Lower lobe of right lung (tissue), 2 donors: ENCODE measurements around the gene PIGW. TPM values are rescaled to one million over a fixed set of nuclear protein-coding genes. Genes with fewer than 3 reads are reported as not detected.

Experiments
- ATAC-seq, 2 donors: fragments of 200-7000 bp; cut with Tn5 transposase; one replicate each; pipeline ENCODE4 v1.9.1; 2020 to 2022; ENCODE audit warnings: mild to moderate bottlenecking in 2 of 2, moderate library complexity in 2 of 2
- DNase-seq: peaks from one replicate; pipeline ENCODE4 v3.0.0-alpha.2; 2020
- H3K27ac ChIP-seq: fragments of 200-600 bp; one replicate; pipeline ENCODE4 v1.8.0; 2022
- H3K27me3 ChIP-seq: fragments of 200-600 bp; one replicate; pipeline ENCODE4 v1.8.0; 2022; ENCODE audit warnings: low read depth
- H3K36me3 ChIP-seq: fragments of 200-600 bp; one replicate; pipeline ENCODE4 v1.8.0; 2022; ENCODE audit warnings: mild to moderate bottlenecking
- H3K4me1 ChIP-seq: fragments of 200-600 bp; one replicate; pipeline ENCODE4 v1.8.0; 2022
- H3K4me3 ChIP-seq: fragments of 200-600 bp; one replicate; pipeline ENCODE4 v1.8.0; 2022; ENCODE audit warnings: mild to moderate bottlenecking
- H3K9me3 ChIP-seq: fragments of 200-600 bp; one replicate; pipeline ENCODE4 v1.8.0; 2022
- intact Hi-C: fragments of 100-400 bp; cut with DNase I; formaldehyde crosslinking; loops from one replicate; pipeline ENCODE4 v1.11.0; 2022
- total RNA-seq: library from RNA; stranded (reverse); fragmentation: NEBNext Ultra II Directional; extraction: Animal tissue kit (Norgen Biotek cat#: 25700); gene quantifications from one replicate; pipeline ENCODE4 v1.2.1, GENCODE V29; 2021
- TF ChIP-seq, protein P1 (sequence below): fragments of 200-600 bp; IDR thresholded peaks from one replicate; pipeline ENCODE4 v1.8.0; 2022; ENCODE audit warnings: antibody characterized with exemption, mild to moderate bottlenecking
- donor health status: DM: no; HTN: yes; CAD: no; lungs with severe emphysema.

PIGW gene
- total RNA-seq, 1 donor from 2014 or later, result 6.4 TPM

DNA sequence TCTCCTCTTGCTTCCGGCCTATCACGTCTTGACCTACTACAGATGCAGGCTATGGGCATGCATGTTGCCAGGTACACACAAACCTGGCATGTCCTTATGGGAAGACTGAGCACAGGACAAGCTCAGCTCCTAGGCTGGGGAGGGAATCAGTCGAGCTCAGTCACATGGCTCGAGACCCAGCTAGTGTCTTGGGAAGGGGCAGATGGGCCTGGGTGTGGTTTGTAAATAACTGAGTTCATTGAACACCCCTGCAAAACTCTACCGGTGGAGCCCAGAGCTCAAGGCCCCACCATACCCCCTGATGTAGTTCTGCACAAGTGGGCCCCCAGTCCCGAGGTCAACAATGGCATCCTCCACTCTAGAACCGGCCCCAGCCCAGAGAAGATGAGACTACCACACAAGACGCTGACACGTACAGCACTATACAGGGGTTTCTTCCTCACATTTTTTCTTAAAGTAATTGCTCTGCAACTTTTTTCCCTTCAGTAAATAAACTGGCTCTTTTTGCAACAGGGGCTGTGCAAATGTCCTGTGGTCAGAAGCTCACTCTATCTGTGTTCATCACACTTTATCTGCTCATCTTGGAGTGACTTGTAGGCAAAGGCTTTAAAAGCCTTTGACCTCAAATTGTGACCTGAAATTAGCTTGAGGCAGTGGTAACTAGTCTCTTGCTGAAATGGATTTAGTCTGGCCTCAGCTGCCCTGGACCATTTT is 25.4 kb upstream of the PIGW start:
- no peaks in the 10 kb centered on the region for H3K9me3 ChIP-seq
- intact Hi-C loops, result no loop called here
- no peaks in the 10 kb centered on the region for H3K27me3 ChIP-seq
- TF ChIP-seq, protein P1, sequence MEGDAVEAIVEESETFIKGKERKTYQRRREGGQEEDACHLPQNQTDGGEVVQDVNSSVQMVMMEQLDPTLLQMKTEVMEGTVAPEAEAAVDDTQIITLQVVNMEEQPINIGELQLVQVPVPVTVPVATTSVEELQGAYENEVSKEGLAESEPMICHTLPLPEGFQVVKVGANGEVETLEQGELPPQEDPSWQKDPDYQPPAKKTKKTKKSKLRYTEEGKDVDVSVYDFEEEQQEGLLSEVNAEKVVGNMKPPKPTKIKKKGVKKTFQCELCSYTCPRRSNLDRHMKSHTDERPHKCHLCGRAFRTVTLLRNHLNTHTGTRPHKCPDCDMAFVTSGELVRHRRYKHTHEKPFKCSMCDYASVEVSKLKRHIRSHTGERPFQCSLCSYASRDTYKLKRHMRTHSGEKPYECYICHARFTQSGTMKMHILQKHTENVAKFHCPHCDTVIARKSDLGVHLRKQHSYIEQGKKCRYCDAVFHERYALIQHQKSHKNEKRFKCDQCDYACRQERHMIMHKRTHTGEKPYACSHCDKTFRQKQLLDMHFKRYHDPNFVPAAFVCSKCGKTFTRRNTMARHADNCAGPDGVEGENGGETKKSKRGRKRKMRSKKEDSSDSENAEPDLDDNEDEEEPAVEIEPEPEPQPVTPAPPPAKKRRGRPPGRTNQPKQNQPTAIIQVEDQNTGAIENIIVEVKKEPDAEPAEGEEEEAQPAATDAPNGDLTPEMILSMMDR, result no peak
- no peak overlapping the region for H3K4me3 ChIP-seq
- peaks cover 60% of the 10 kb centered on the region for H3K36me3 ChIP-seq
- no peak for DNase-seq
- H3K27ac ChIP-seq, result no peak overlapping the region
- no peaks in the 10 kb centered on the region for H3K4me1 ChIP-seq
- ATAC-seq, result no peak

GRCh38 chr17:36510636-36511035 is 24.2 kb upstream of the PIGW start:
- Histone ChIP-seq H3K4me3 (no peak overlapping the region), H3K27ac (no peak overlapping the region), H3K27me3 (no peaks in the 10 kb centered on the region), H3K36me3 (peaks cover 59% of the 10 kb centered on the region), H3K9me3 (no peaks in the 10 kb centered on the region), H3K4me1 (no peaks in the 10 kb centered on the region)
- ATAC-seq, result no peak
- TF ChIP-seq, protein P1, result no peak
- intact Hi-C loops, result no loop called here
- no peak for DNase-seq

DNA sequence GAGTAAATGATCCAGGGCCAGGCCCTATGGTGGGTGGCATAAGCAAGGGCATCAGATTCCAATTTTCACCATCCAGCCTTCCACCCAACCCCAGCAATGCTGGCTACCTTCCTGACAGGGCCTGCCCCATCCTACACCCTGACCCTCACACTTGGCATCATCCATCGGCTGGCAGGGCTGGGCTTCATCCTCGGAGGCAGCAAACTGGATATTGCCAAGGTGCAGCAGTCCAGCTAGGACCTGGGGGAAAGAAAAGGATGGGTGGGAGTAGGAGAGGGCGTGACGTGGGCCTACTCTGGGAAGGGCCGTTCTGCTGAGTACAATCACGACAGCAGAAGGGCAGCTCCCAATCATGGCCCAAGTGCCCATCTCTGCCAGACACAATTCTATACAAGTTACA is 23.6 kb upstream of the PIGW start:
- H3K4me1 ChIP-seq, result no peaks in the 10 kb centered on the region
- ATAC-seq (no peak), DNase-seq (no peak)
- TF ChIP-seq, protein P1, result no peak
- H3K4me3 ChIP-seq, result no peak overlapping the region
- H3K27ac ChIP-seq, result no peak overlapping the region
- no peaks in the 10 kb centered on the region for H3K9me3 ChIP-seq
- no peaks in the 10 kb centered on the region for H3K27me3 ChIP-seq
- intact Hi-C loops, result no loop called here
- peaks cover 60% of the 10 kb centered on the region for H3K36me3 ChIP-seq

- Histone ChIP-seq H3K4me3 (no peak overlapping the region), H3K27me3 (no peaks in the 10 kb centered on the region), H3K9me3 (no peaks in the 10 kb centered on the region), H3K4me1 (no peaks in the 10 kb centered on the region), H3K27ac (no peak overlapping the region), H3K36me3 (peaks cover 53% of the 10 kb centered on the region)
- DNase-seq, result no peak
- no peak for ATAC-seq
- intact Hi-C loops, result no loop called here
- TF ChIP-seq, protein P1, result no peak
Observed at GRCh38 chr17:36512641-36513040, 22.1 kb upstream of the PIGW start.

DNA sequence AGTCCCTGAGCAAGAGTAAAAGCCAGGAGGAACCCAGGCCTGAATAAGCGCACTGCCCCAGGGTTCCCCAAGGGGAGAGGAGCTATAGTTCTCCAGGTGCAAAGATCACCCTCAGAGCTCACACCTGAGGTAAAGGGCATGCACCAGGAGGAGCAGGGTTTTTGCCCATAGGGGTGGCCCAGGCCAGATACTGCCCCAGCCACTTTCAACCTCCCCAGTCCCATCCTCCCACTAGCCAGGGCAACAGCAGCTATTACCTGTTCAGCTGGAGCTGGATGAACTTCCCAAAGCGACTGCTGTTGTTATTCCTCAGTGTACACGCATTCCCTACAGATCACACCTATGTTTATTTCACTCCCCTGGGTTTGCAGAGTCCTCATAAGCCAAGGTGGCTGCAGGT is 19.9 kb upstream of the PIGW start:
- intact Hi-C loops, result no loop called here
- TF ChIP-seq, protein P1, result no peak
- Histone ChIP-seq H3K36me3 (peaks cover 56% of the 10 kb centered on the region), H3K4me1 (no peaks in the 10 kb centered on the region), H3K9me3 (no peaks in the 10 kb centered on the region), H3K27me3 (no peaks in the 10 kb centered on the region), H3K27ac (no peak overlapping the region), H3K4me3 (no peak overlapping the region)
- no peak for DNase-seq
- no peak for ATAC-seq
